Measurements from ENCODE around the gene ITPRIP. TPM values are rescaled to one million over a fixed set of nuclear protein-coding genes. Genes with fewer than 3 reads are reported as not detected.
A peak's percentile ranks its signal among the peaks of the same experiment; 100 is the strongest.

The ITPRIP gene
- total RNA-seq, 1 experiment from 2014 or later: 24.8 TPM

GRCh38 chr10:104344219-104344618, 6.0 kb upstream of the ITPRIP start:
- no peak for DNase-seq (ENCODE audit: low spot score)
- no peaks in the 10 kb centered on the region for H3K36me3 ChIP-seq (ENCODE audit: insufficient read depth, low read length, poor library complexity, severe bottlenecking)
- H3K9me3 ChIP-seq (ENCODE audit: low read depth, low read length, poor library complexity, severe bottlenecking): no peaks in the 10 kb centered on the region
- no peak overlapping the region for H3K4me3 ChIP-seq (ENCODE audit: low read depth, low read length, poor library complexity, severe bottlenecking)
- no peak overlapping the region for H3K27ac ChIP-seq (ENCODE audit: low read depth, low read length, poor library complexity, severe bottlenecking)
- BruUV-seq (replicated peaks): no TSS peak
- POLR2A ChIA-PET (ENCODE audit: low non-redundant PET): no interaction called here
- intact Hi-C loops (cut with micrococcal nuclease; ENCODE audit: unreplicated experiment): no loop called here
- H3K27me3 ChIP-seq (replicated peaks; ENCODE audit: insufficient read depth, low read depth, low read length, poor library complexity): no peaks in the 10 kb centered on the region
- H3K4me1 ChIP-seq (ENCODE audit: insufficient read depth, low read length, poor library complexity, severe bottlenecking): peaks cover 9% of the 10 kb centered on the region
- TF ChIP-seq CTCF (conservative IDR thresholded peaks at IDR 0.05; ENCODE audit: low read depth, low read length) (no peak), EZH2 (IDR thresholded peaks at IDR 0.05; ENCODE audit: borderline replicate concordance, low read depth, low read length, poor library complexity, severe bottlenecking) (no peak)
- CTCF ChIA-PET: no interaction called here

- POLR2A ChIA-PET (ENCODE audit: low non-redundant PET): no interaction called here
- H3K27ac ChIP-seq (ENCODE audit: low read depth, low read length, poor library complexity, severe bottlenecking): no peak overlapping the region
These were observed 4.7 kb upstream of the ITPRIP start for GRCh38 chr10:104342941-104343411.

GRCh38 chr10:104340641-104341040, 2.4 kb upstream of the ITPRIP start:
- peaks cover 20% of the 10 kb centered on the region for H3K4me1 ChIP-seq (ENCODE audit: insufficient read depth, low read length, poor library complexity, severe bottlenecking)
- no peak overlapping the region for H3K4me3 ChIP-seq (ENCODE audit: low read depth, low read length, poor library complexity, severe bottlenecking)
- intact Hi-C loops (cut with micrococcal nuclease; ENCODE audit: unreplicated experiment): no loop called here
- no peaks in the 10 kb centered on the region for H3K27me3 ChIP-seq (replicated peaks; ENCODE audit: insufficient read depth, low read depth, low read length, poor library complexity)
- no peaks in the 10 kb centered on the region for H3K36me3 ChIP-seq (ENCODE audit: insufficient read depth, low read length, poor library complexity, severe bottlenecking)
- H3K9me3 ChIP-seq (ENCODE audit: low read depth, low read length, poor library complexity, severe bottlenecking): no peaks in the 10 kb centered on the region
- no TSS peak for BruUV-seq (replicated peaks)
- no peak for TF ChIP-seq CTCF (conservative IDR thresholded peaks at IDR 0.05; ENCODE audit: low read depth, low read length)
- TF ChIP-seq EZH2 (IDR thresholded peaks at IDR 0.05; ENCODE audit: borderline replicate concordance, low read depth, low read length, poor library complexity, severe bottlenecking): no peak
- DNase-seq (ENCODE audit: low spot score): no peak
- H3K27ac ChIP-seq (ENCODE audit: low read depth, low read length, poor library complexity, severe bottlenecking): peak overlapping the region; percentile 15
- ChIA-PET CTCF (no interaction called here), POLR2A (ENCODE audit: low non-redundant PET) (no interaction called here)

More at GRCh38 chr10:104342941-104343411, 4.7 kb upstream of the ITPRIP start:
- DNase-seq (ENCODE audit: low spot score): no peak
- H3K4me3 ChIP-seq (ENCODE audit: low read depth, low read length, poor library complexity, severe bottlenecking): no peak overlapping the region
- no peaks in the 10 kb centered on the region for H3K36me3 ChIP-seq (ENCODE audit: insufficient read depth, low read length, poor library complexity, severe bottlenecking)
- no peaks in the 10 kb centered on the region for H3K9me3 ChIP-seq (ENCODE audit: low read depth, low read length, poor library complexity, severe bottlenecking)
- intact Hi-C loops (cut with micrococcal nuclease; ENCODE audit: unreplicated experiment): no loop called here
- peaks cover 14% of the 10 kb centered on the region for H3K4me1 ChIP-seq (ENCODE audit: insufficient read depth, low read length, poor library complexity, severe bottlenecking)
- CTCF ChIA-PET: no interaction called here
- TF ChIP-seq EZH2 (IDR thresholded peaks at IDR 0.05; ENCODE audit: borderline replicate concordance, low read depth, low read length, poor library complexity, severe bottlenecking) (no peak), CTCF (conservative IDR thresholded peaks at IDR 0.05; ENCODE audit: low read depth, low read length) (no peak)
- no TSS peak for BruUV-seq (replicated peaks)
- H3K27me3 ChIP-seq (replicated peaks; ENCODE audit: insufficient read depth, low read depth, low read length, poor library complexity): no peaks in the 10 kb centered on the region
